GM04503 (cell line): Measurements from ENCODE around the gene CYSTM1.

Experiments
- DNase-seq: peaks from one replicate; pipeline ENCODE4 v3.0.0-alpha.2; 2012; ENCODE audit warnings: low read depth

Gene CYSTM1

GRCh38 chr5:140174465-140175366, at the start of gene CYSTM1:
Gene CYSTM1 (plus strand): TSS chr5:140175188. CDS start chr5:140194466, 19,278 bp downstream.
- DNase-seq: peak; percentile 47

- no peak for DNase-seq
These were observed 49.4 kb upstream of the CYSTM1 start, which contains the start of gene IGIP for GRCh38 chr5:140125637-140126036. Gene IGIP (plus strand): TSS chr5:140125937. CDS start chr5:140128477, 2,540 bp downstream.

- DNase-seq: no peak
These were observed 48.5 kb upstream of the CYSTM1 start for GRCh38 chr5:140126315-140127012.

GRCh38 chr5:140128376-140128775, 46.6 kb upstream of the CYSTM1 start:
- no peak for DNase-seq

GRCh38 chr5:140130949-140131733, 43.8 kb upstream of the CYSTM1 start:
- no peak for DNase-seq

GRCh38 chr5:140131967-140132409, 43.0 kb upstream of the CYSTM1 start:
- DNase-seq: peak; percentile 73

GRCh38 chr5:140133514-140134167, 41.3 kb upstream of the CYSTM1 start:
- DNase-seq: no peak

GRCh38 chr5:140134277-140134935, 40.6 kb upstream of the CYSTM1 start:
- no peak for DNase-seq

- no peak for DNase-seq
These were observed 39.9 kb upstream of the CYSTM1 start for GRCh38 chr5:140135127-140135526.

- no peak for DNase-seq
These were observed 38.4 kb upstream of the CYSTM1 start for GRCh38 chr5:140136624-140137023.

GRCh38 chr5:140140435-140140834, 34.6 kb upstream of the CYSTM1 start:
- no peak for DNase-seq

- peak; percentile 68 for DNase-seq
These were observed 33.7 kb upstream of the CYSTM1 start for GRCh38 chr5:140141241-140141640.

- DNase-seq: no peak
These were observed 32.7 kb upstream of the CYSTM1 start for GRCh38 chr5:140142246-140142645.

GRCh38 chr5:140142856-140143255, 32.1 kb upstream of the CYSTM1 start:
- no peak for DNase-seq

GRCh38 chr5:140143521-140144258, 31.3 kb upstream of the CYSTM1 start:
- DNase-seq: no peak

GRCh38 chr5:140145256-140145655, 29.7 kb upstream of the CYSTM1 start:
- DNase-seq: no peak

GRCh38 chr5:140145818-140146522, 29.0 kb upstream of the CYSTM1 start:
- DNase-seq: peak; percentile 19

GRCh38 chr5:140146523-140146842, 28.5 kb upstream of the CYSTM1 start:
- no peak for DNase-seq

GRCh38 chr5:140147460-140147859, 27.5 kb upstream of the CYSTM1 start:
- DNase-seq: no peak

GRCh38 chr5:140148508-140148907, 26.5 kb upstream of the CYSTM1 start:
- no peak for DNase-seq
